HG03095 (cell line): ENCODE data around the gene IRF3.

Experiments
- ATAC-seq: cut with Tn5 transposase; IDR thresholded peaks from one replicate; pipeline ENCODE4 v1.9.1; 2021; ENCODE audit warnings: moderate library complexity; ENCODE audit not compliant: unreplicated experiment

IRF3 gene

DNA sequence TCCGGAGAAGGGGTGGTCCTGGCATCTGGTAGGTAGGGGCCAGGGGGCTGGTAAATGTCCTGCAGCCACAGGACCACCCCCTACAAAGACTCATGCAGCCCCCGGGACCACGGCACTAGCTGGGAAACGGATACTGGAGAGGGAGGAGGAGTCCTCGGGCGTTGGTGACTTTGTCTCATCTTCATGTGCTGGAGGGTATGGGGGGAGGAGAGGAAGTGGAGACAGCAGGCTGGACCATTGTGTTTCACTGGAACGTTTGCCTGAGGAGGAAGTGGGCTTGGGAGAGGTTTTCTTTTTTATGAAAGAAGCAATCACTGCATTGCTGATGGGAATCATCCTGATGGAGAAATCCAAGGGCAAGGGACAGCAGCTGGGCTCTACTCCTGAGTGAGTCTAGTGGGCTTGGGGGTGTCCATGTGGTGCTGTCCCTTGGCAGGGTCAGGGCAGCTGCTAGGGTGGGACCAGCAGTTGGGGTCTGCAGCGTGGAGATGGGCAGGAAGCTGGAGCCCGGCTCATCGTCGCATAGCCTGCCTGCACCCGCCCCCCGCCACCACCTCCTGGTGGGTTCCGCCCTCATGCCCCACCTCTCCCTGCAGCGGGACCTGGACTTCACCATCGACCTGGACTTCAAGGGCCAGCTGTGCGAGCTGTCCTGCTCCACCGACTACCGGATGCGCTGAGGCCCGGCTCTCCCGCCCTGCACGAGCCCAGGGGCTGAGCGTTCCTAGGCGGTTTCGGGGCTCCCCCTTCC is 22.1 kb upstream of the IRF3 start:
- no peak for ATAC-seq

DNA sequence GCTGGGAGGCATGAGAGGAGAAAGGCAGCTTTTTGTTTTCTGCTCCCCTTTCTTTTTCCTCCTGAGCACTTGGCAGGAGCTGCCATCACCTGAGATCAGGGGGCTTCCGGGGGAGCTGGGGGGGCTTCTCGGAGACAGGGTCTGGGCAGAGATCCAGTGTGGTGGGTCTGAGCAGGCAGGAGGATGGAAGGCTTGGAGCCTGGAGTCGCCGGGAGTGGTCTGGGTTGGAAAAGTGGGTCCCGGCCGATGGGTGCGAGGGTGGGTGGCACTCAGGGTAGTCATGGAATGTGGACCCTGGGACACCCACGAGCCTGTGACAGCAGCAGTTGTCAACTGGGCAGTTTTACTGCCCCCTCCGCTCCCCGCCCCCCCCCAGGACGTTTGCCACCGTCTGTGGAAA is 21.5 kb upstream of the IRF3 start:
- no peak for ATAC-seq

DNA sequence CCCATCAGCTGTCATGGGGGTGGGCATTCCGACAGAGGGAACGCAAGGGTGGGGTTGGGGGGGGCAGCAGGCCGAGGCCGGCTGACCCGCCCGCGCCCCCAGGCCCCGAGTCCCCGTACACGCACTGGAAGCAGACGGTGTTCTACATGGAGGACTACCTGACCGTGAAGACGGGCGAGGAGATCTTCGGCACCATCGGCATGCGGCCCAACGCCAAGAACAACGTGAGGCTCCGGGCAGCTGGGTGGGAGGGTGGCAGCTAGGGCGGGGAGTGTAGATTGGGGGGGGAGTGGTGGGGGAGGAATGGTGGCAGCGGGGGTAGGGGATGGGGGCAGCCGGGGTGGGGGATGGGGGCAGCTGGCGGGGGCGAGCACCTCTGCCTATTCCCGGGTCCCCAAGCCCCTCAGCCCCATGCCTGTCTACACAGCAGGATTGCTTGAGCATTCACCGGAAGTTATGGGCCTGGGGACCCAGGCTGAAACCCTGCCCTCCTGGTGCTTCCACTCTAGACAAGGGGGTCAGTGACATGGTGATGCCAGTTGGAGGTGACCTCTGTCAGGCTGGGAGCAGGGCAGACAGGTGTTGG is 20.9 kb upstream of the IRF3 start:
- ATAC-seq: no peak

DNA sequence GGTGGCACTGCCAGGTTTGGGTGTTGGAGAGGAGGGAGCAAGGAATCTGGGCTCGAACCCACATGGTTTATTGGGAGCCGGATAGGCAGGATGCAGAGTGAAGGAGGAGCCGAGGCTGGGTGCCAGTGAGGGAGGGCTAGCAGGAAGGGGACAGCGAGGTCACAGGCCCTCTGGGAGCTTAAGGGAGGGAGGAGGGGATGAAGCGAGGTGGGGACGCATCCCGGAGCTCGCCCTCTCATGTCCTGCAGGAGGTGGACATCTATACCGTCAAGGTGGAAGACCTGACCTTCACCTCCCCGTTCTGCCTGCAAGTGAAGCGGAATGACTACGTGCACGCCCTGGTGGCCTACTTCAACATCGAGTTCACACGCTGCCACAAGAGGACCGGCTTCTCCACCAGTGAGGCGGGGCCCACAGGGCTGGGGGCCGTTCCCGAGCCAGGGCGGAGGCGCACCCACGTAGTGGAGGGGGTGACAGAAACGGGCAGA is 20.2 kb upstream of the IRF3 start:
- no peak for ATAC-seq

DNA sequence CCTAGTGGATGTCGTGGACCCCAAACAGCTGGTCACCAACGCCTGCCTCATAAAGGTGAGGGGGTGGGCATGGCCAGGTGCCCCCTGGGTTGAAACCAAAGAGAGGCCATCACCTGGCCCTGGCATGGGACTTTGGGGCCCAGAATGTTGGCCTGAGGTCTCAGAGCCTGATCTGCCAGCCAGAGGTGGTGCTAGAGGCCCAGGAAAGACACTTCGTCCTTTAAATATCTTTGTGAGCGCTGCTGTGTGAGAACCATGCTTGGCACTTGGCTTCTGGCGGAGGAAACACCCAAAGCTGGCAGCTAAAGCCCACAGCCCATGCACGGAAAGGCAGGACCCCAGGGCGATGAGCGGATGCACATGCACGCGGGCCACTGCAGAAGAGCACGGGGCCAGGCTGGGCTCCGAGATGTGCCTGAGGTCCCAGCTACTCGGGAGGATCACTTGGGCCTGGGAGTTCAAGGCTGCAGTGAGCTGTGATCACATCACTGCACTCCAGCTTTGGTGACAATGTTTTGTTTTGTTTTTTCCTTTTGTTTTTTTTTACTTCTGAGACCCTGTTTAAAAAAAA is 19.4 kb upstream of the IRF3 start:
- no peak for ATAC-seq

DNA sequence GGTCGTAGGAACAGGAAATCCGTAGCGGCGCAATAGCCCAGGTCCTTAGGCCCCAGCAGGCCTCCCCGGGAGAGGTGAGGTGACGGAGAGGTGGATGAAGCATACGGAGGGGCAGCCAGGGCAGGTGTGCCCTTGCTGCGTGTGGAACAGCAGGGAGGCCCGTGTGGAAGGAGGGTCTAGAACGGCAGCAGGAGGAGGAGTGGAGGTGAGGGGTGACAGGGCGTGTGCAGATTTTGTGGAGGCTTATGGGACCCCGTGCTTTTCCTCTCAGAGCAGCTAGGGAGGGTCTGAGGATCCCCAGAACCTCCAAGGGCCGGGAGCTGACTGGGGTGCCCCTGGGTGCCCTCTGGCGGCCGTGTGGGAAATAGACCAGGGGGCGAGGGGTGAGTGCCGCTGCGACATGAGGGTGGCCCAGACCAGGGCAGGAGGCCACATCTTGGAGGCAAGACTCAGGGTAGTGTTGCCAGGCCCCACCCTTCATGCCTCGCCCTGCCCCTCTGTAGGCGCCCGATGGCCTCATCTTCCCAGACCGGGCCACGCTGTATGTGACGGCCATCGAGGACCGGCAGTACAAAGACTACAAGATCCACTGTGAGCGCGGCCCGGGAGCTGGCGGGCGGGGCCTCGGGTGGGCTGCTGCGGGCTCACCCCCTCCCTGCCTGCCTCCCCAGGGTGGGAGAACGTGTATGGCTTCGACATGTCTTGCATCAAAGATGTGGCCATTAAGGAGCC is 18.8 kb upstream of the IRF3 start:
- ATAC-seq: no peak

DNA sequence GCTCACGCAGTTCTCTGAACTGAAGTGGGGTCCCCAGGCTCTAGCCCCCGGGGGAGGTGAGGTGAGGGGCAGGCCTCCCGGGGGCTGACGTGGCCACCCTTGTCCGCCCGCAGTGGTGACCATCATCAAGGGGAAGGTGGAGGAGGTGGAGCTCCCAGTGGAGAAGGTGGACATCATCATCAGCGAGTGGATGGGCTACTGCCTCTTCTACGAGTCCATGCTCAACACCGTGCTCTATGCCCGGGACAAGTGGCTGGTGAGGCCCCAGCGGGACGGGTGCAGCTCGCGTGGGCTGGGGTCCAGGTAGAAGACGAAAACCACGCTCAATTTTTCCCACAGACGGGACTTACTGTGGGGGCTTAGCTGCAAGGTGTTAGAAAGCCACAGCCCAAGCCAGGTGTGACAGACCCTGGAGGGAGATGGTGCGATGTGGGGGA is 18.2 kb upstream of the IRF3 start:
- ATAC-seq: no peak

DNA sequence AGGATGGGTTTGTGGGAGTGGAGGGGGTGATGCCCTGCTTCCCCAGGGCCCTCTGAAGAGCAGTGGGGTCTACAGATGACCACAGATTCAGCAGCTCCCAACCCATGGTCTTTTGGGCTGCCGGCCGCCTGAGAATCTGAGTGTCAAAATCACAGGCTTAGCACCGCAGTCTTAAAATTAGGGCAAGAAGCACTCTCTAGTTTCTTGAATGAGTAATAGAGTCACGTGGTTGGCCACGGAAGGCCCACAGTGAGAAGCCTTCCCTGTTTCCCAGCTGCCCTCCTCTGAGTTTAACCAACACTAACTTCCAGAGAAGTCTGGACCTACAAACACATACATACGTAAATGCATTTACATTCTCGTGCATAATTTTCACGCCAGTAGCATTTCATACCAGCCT is 16.6 kb upstream of the IRF3 start:
- ATAC-seq: no peak

DNA sequence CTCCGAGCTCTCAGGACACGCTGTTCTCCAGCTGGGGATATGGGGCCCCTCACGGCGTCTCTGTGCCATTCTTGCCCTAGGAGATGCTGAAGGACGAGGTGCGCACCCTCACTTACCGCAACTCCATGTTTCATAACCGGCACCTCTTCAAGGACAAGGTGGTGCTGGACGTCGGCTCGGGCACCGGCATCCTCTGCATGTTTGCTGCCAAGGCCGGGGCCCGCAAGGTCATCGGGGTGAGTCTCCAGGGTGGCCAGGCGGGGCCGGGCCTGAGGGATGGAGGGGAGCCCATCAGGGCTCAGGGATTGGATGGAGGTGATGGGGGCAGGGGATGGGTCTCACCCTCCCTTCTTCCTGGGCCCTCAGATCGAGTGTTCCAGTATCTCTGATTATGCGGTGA is 16.2 kb upstream of the IRF3 start:
- ATAC-seq: no peak

DNA sequence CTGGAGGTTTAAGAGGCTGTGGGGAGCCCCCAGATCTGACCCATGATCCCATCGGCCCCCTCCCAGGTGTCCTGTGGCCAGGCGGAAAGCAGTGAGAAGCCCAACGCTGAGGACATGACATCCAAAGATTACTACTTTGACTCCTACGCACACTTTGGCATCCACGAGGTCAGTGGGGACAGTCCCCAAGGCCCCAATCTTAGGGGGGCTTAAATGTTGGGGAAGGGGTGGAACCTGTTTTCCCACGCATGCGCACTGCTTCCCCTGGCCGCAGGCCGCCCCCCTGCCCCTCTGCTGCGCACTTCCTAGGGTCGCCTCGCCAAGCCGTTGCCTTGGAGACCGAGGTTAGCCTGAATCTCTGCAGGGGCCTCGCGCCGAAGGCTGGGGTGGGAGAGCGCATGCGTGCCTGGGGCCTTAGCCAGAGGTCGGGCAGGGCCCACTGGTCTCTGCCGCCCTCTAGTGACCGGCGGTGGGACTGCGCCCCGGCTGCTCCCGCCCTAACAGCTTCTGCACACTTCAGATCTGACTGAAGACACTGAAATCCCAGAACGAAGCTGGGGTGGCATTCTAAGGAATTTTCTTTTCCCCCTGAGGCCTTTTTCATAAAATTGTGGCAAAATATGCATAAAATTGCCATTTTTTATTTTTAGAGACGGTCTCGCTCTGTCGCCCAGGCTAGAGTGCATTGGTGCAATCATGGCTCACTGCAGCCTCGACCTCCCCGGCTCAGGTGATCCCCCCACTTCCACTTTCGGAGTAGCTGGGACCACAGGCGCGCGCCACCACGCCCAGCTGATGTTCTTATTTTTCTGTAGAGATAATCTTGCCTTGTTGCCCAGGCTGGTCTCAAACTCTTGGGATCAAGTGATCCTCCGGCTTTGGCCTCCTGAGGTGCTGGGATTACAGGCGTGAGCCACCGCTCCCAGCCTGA is 15.0 kb upstream of the IRF3 start:
- ATAC-seq: no peak

DNA sequence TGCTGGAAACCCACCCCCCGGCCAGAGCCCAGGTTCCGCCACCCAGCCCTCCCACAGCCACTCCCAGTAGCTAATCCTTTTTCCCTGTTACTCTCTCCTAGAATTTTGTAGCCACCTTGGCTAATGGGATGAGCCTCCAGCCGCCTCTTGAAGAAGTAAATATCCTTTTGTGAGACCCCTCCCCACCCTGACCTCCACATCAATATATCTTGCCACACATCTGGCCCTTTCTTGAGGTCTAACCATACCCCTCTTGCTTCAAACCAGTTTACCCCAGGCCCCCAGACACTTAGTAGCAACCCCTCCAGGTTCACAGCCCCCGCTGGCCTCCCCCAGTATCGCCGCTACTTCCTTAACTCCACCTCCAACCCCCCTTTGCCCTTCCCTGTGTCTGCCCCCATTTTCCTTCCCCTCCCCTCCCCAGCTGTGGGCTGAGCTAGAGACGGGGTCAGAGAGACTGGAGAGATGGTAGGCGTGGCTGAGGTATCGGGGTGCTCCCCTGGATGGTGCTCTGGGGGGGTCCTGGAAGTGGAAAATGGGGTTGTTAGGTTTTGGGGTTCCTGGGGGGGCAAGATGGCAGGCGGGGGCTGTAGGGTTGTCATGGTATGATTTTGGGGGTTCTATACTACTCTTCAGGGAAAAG is 14.2 kb upstream of the IRF3 start:
- no peak for ATAC-seq

DNA sequence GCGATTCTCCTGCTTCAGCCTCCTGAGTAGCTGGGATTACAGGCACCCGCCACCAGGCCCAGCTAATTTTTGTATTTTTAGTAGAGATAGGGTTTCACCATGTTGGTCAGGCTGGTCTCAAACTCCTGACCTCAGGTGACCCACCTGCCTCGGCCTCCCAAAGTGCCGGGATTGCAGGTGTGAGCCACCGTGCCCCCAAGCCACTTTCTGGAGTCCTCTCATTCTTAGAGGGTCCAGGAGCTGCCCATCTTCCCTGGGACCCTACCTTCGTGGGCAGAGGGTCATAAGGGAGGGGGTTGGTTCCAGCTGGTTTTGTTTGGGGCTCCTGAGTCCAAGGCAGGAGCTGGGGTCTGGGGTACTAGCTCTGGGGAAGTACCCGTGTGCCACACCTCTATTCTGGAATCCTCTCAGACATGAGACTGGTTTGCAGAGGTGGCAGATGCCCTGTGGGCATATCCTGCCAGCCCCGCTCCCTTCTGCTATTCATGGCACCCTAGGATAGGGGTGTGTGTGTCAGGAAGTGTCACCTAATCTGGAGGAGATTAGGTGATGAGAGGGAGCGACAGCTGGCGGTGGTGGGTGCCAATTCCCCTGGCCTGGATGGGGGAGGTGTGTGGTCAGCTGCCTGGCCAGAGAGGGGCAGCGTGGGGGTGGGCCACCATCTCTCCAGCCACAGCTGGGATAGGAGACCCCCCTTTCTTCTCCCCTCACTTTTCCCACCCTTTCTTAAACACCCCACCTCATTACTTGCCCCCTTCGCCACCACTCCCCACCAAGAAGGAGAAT is 13.5 kb upstream of the IRF3 start:
- ATAC-seq: no peak

DNA sequence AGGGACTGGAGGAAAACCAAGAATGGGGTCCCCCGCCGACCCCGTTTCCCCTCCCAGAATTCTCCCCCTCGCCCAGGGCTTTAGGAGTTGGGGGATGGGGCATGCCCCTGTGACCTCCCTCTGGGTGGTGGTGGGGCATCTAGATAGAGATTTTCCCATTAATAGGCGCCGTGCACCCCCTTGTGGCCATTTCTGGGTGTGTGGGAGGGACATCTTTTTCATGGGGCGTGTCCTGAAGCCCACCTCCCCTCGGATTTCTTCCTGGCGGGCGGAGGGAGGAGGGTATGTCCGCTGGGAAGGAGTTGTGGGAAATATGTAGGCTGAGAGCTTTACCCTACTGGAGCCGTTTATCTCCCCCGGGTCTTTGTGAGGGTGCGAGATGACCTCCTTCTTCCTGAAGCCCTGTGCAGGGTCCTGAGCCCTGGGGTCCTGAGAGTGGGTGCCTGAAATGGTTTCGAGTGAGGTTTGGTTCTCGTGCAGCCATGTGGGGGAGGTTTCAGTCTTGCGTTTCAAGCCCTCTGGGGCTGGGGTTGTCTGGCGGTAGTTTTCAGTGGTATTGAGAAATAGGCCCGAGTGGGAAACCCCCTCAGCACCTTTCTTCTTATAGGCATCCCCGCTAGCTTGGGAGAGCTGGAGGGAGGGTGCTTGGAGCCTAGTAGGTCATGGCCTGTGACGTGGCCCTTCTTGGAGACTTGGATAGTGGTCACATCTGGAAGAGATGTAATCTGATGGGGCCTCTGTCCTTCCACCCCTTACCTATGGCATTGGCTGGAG is 12.4 kb upstream of the IRF3 start:
- no peak for ATAC-seq

DNA sequence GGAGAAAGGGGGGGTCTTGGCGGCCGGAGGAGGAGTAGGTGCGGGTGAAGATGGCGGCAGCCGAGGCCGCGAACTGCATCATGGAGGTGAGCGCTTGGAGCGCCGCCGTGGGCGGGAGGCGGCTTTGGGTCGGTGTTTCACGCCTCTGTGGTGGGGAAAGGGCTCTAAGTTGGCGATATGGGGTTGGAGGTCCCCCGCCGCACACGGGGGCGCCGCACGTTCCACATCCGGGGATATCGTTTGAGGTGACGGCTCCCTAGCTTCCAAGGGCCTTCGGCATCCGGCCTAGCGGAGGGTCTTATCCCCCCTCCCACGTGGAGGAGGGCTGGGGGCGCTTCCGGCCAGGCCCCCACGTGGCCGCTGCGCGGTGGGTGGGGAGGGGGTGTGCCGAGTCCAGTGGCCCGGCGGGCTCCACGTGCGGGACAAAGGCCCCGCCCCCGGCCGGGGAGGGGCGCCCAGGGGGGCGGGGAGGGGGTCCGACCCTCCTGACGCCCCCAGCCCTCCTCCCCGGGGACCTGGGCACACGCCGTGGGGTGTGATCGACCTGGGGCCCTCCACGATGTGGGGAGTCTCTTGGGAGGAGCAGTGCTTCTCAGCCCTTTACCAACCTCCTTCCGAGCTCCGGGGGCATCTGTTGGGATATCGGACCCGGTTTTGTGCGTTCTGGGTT is 11.7 kb upstream of the IRF3 start, which contains the start of gene PRMT1:
PRMT1 (plus strand) TSS at position 41 of the 670 bp plus-strand sequence; CDS start at position 51, 10 bp downstream.
- no peak for ATAC-seq

DNA sequence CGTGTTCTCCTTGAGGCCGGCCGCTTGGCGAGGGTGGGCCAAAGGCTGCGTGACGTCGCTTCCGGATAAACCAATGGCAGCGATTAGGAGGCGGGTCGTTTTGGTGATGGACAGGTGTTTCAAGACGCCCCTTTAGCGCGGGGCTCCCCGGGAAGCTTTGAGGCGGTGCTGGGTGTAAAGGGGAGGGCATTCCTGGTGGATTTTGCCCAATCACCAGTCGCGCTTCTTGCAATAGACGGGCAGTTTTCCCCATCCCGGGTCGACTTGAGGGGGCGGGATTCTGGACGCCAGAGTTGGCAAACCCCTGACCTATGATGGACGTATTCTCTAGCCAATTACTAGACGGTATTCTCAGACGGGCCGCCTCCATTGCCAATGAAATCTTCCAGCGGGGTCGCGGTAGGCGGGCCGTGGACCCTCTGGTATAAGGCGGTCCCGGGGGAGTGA is 11.2 kb upstream of the IRF3 start:
- ATAC-seq: peak; percentile 52

DNA sequence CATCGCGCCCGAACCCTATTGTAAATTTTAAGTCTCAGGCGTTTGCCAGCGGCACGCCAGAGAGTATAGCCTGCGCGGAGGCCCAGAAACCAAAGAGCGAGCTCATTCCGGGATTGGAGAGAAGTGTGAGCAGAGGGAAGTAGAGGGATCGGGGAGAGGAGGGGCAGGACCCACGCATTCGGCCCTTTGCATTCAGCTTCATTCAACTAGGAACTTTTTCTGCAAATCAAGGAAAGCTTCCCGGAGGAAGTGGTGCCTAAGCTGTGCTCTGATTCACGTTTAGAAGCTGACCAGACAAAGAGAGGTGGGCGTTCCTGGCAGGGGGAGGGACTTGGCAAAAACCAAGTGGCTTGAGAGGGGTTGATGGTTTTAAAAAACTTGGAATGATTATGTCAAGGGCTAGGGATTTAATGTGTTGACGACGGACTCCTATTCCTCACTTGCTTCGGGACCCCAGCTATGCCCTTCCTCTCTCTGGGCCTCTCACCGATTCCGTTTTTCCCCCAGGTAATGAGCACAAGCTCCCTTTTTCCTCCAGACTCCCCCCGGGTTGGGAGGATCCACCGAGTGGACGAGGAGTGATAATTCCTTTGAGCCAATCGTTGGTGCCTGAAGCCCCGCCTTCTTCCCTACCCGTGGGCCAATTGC is 10.6 kb upstream of the IRF3 start:
- no peak for ATAC-seq
